Ascending aorta (tissue), 2 donors: Measurements from ENCODE around the gene FBH1. TPM values are rescaled to one million over a fixed set of nuclear protein-coding genes. Genes with fewer than 3 reads are reported as not detected.
"Not testable (repeated sequence)": the region's sequence is repeated elsewhere in the genome, so short reads cannot be mapped to it uniquely, and the experiment has no call there.

Source experiments
- DNase-seq, 2 donors: peaks; one replicate each; pipeline ENCODE4 v3.0.0-alpha.2; 2019; ENCODE audit warnings: low spot score in 2 of 2
- H3K27ac ChIP-seq, 2 donors: fragments of 200-600 bp; sonication (generic); one replicate each; pipeline ENCODE4 v1.5.1; 2016 to 2017; ENCODE audit warnings: mild to moderate bottlenecking in 1 of 2
- H3K27me3 ChIP-seq: fragments of 200-600 bp; sonication (generic); one replicate; pipeline ENCODE4 v1.5.1; 2017
- H3K36me3 ChIP-seq, 2 donors: fragments of 200-600 bp; sonication (generic); one replicate each; pipeline ENCODE4 v1.5.1; 2016
- H3K4me1 ChIP-seq, 2 donors: fragments of 200-600 bp; sonication (generic); one replicate each; pipeline ENCODE4 v1.5.1; 2016 to 2017; ENCODE audit warnings: mild to moderate bottlenecking in 1 of 2
- H3K4me3 ChIP-seq, 2 donors: fragments of 200-600 bp; sonication (generic); one replicate each; pipeline ENCODE4 v1.5.1; 2016 to 2017; ENCODE audit warnings: mild to moderate bottlenecking in 1 of 2
- H3K9me3 ChIP-seq, 2 donors: fragments of 200-600 bp; sonication (generic); one replicate each; pipeline ENCODE4 v1.5.1; 2016
- CTCF ChIP-seq, 3 experiments: fragments of 200-600 bp in 2 of 3; fragments of 450-650 bp in 1 of 3; sonication (generic) in 2 of 3; IDR thresholded peaks; one replicate each; pipeline ENCODE4 v1.5.1; 2016 to 2019; ENCODE audit warnings: antibody characterized with exemption in 3 of 3, mild to moderate bottlenecking in 1 of 3, moderate library complexity in 1 of 3
- intact Hi-C: fragments of 100-400 bp; cut with DNase I; formaldehyde crosslinking; loops from one replicate; pipeline ENCODE4 v1.15.1; 2023
- total RNA-seq: library from RNA; depleted of rRNA; stranded (reverse); fragments of >200 nt; gene quantifications from one replicate; pipeline ENCODE4 v1.1.0, GENCODE V29; 2016

The FBH1 gene
- total RNA-seq, 1 donor from 2014 or later = 43.0 TPM

- Histone ChIP-seq H3K27me3 (no peaks in the 10 kb centered on the region), H3K4me3 (no peak overlapping the region), H3K27ac (peak overlapping the region; percentile 24 to 42), H3K9me3 (no peaks in the 10 kb centered on the region), H3K36me3 (peaks cover 12 to 23% of the 10 kb centered on the region in 2 donors), H3K4me1 (no peaks in the 10 kb centered on the region)
- no peak for TF ChIP-seq CTCF (IDR thresholded peaks at IDR 0.05)
- DNase-seq = no peak
- intact Hi-C loops = no loop called here
Measured at GRCh38 chr10:5958675-5959074, 68.6 kb downstream of the FBH1 start.

- Histone ChIP-seq H3K4me1 (no peaks in the 10 kb centered on the region), H3K27ac (peak overlapping the region; percentile 19 to 42), H3K4me3 (no peak overlapping the region), H3K36me3 (peaks cover 12 to 23% of the 10 kb centered on the region in 2 donors), H3K27me3 (no peaks in the 10 kb centered on the region), H3K9me3 (no peaks in the 10 kb centered on the region)
- TF ChIP-seq CTCF (IDR thresholded peaks at IDR 0.05) = no peak
- intact Hi-C loops = no loop called here
- peak in 1 of 2 donors; percentile 30 for DNase-seq
Measured at GRCh38 chr10:5959142-5959541, 69.1 kb downstream of the FBH1 start.

GRCh38 chr10:5959581-5960069, 69.6 kb downstream of the FBH1 start:
- intact Hi-C loops = no loop called here

GRCh38 chr10:5960070-5960972, 70.3 kb downstream of the FBH1 start:
- Histone ChIP-seq H3K9me3 (no peaks in the 10 kb centered on the region), H3K36me3 (peaks cover 12 to 23% of the 10 kb centered on the region in 2 donors), H3K27me3 (no peaks in the 10 kb centered on the region), H3K27ac (peak overlapping the region; percentile 27 to 42), H3K4me1 (no peaks in the 10 kb centered on the region), H3K4me3 (no peak overlapping the region)
- DNase-seq = peak in 1 of 2 donors; percentile 54
- no peak for TF ChIP-seq CTCF (IDR thresholded peaks at IDR 0.05)
- intact Hi-C loops = no loop called here

More at GRCh38 chr10:5959581-5960069, 69.6 kb downstream of the FBH1 start:
- H3K4me3 ChIP-seq = no peak overlapping the region
- no peaks in the 10 kb centered on the region for H3K27me3 ChIP-seq
- H3K27ac ChIP-seq = peak overlapping the region in 1 of 2 donors; percentile 42
- peaks cover 12 to 23% of the 10 kb centered on the region in 2 donors for H3K36me3 ChIP-seq
- H3K9me3 ChIP-seq = no peaks in the 10 kb centered on the region
- no peak for TF ChIP-seq CTCF (IDR thresholded peaks at IDR 0.05)
- DNase-seq = peak in 1 of 2 donors; percentile 51
- no peaks in the 10 kb centered on the region for H3K4me1 ChIP-seq

GRCh38 chr10:5960973-5961275, 70.9 kb downstream of the FBH1 start:
- H3K4me1 ChIP-seq, H3K4me3 ChIP-seq, H3K27me3 ChIP-seq, H3K9me3 ChIP-seq, intact Hi-C loops, H3K27ac ChIP-seq: not testable (repeated sequence)
- H3K36me3 ChIP-seq = peaks cover 12 to 23% of the 10 kb centered on the region in 2 donors
- DNase-seq = peak in 1 of 2 donors; percentile 46

- Histone ChIP-seq H3K4me1 (no peaks in the 10 kb centered on the region), H3K9me3 (no peaks in the 10 kb centered on the region), H3K27ac (no peak overlapping the region), H3K27me3 (no peaks in the 10 kb centered on the region), H3K36me3 (peaks cover 12 to 23% of the 10 kb centered on the region in 2 donors), H3K4me3 (no peak overlapping the region)
- no peak for TF ChIP-seq CTCF (IDR thresholded peaks at IDR 0.05)
- peak in 1 of 2 donors; percentile 45 for DNase-seq
- intact Hi-C loops = no loop called here
Measured at GRCh38 chr10:5961405-5962100, 71.5 kb downstream of the FBH1 start.

- peaks cover 12 to 23% of the 10 kb centered on the region in 2 donors for H3K36me3 ChIP-seq
- intact Hi-C loops, H3K4me3 ChIP-seq, H3K27ac ChIP-seq, H3K27me3 ChIP-seq, H3K9me3 ChIP-seq, H3K4me1 ChIP-seq: not testable (repeated sequence)
- DNase-seq = peak in 1 of 2 donors; percentile 50
Measured at GRCh38 chr10:5962358-5962940, 72.4 kb downstream of the FBH1 start.
